Midbrain (tissue), 1 donor: ENCODE measurements around the gene SPAAR.

Experiments used
- DNase-seq: peaks from one replicate; lab custom pipeline; 2025; lab: John Stamatoyannopoulos, UW

Gene SPAAR

GRCh38 chr9:35948451-35948850, 39.2 kb downstream of the SPAAR start:
- no peak for DNase-seq

DNA sequence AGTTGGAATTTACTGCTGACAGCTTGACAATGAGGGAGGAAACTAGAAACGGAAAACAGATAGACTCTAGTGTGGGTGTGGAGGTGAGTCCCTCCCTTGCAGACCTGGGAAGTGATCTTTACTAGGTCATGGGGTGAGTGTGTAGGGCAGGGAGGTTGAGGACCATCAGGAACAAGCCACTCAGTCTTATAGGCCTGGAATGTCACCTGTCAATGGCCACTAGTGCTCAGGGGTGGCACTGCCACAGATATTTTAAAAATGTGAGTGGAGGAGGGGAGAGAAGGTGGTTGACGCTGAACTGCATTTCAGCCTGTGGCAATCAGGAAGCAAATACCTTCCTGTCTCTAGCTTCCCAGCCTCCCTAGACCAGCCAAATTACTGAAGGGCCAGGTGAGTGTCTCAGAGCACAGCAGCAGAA, 39.6 kb downstream of the SPAAR start:
- DNase-seq: no peak

GRCh38 chr9:35951736-35952135, 42.4 kb downstream of the SPAAR start:
- no peak for DNase-seq

- DNase-seq: no peak
Measured at GRCh38 chr9:35952526-35953191, 43.4 kb downstream of the SPAAR start.

GRCh38 chr9:35954942-35955546, 45.8 kb downstream of the SPAAR start:
- DNase-seq: peak; percentile 63

- DNase-seq: no peak
Measured at GRCh38 chr9:35956651-35957050, 47.4 kb downstream of the SPAAR start.

DNA sequence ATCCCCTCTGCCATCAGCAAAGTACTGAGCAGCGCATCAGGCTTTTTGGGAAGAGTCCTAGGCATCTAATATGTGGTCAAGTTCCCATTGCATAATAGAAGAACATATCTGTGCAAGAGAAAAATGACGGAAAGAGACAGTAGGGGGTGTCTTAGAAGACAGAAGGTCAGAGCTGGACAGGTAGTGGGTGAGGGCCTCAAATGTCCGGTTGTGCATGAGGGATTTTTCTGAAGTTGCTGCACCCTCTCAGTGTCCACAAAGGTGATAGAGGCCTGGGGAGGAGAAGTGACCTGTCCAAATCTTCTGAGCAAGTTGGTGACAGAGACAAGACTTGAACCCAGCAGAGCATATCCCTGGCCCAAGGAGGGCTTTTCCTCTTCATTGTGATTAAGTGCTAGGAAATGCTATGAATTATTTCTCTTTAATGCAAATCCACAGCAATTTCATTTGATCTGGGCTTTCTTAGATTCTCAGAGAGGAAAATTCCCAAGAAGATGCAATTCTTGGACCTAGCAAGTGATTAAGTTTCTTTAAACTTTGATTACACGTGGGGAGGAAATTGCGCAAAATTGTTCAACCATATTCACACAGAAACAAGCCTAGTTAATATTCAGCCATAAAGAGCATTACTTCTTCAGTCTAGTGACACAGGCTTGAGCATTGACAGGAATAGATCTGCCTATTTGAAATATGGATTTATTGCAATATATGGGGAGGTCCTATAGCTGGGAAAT, 49.0 kb downstream of the SPAAR start, which contains the start of gene OR2S2:
TSS of gene OR2S2 (minus strand) at position 51 of the 734 bp plus-strand sequence. CDS start 56 bp downstream, outside the sequence.
- DNase-seq: no peak

DNA sequence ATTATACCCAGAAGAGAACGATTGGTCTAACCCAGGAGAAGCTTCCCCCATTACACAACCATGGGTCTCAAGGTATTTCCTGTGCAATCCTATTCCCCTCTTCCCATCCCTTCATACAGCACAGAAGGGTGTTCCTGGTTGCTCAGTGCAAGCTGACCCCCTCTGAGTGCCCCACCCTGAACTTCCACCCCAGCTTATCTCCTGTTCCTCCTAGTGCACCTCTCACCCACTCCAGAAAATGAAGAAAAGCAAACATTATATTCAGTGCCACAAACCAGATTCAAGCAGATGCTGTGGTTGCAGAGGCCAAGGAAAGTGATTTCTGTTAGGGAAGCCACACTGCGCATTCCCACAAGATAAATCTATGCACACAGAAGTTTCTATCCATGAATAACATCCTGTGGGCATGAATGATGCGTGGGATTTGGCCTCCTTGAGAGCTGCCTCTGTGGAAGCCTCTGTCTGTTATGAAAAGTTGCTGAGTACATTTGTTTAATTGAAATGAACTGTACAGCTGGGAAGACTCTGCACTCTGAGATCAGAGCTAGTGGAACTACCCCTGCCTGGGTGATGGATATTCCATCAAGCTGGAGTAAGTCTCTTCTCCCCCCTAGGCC, 50.9 kb downstream of the SPAAR start:
- no peak for DNase-seq
